Endodermal cell (in vitro differentiated cells): ENCODE measurements around the gene ADK. TPM values are rescaled to one million over a fixed set of nuclear protein-coding genes. Genes with fewer than 3 reads are reported as not detected.

Experiments used
- DNase-seq: peaks from one replicate; pipeline ENCODE4 v3.0.0-alpha.2; 2017
- H3K27ac ChIP-seq: 2 replicates; pipeline ENCODE4 v1.5.1; 2013; ENCODE audit warnings: mild to moderate bottlenecking, low read depth, low read length, moderate library complexity
- H3K27me3 ChIP-seq: 2 replicates; pipeline ENCODE4 v1.6.1; 2013; ENCODE audit warnings: mild to moderate bottlenecking, low read length, moderate library complexity; ENCODE audit not compliant: insufficient read depth, control insufficient read depth, poor library complexity, severe bottlenecking
- H3K36me3 ChIP-seq: 2 replicates; pipeline ENCODE4 v1.7.0; 2013; ENCODE audit warnings: mild to moderate bottlenecking, low read length, moderate library complexity; ENCODE audit not compliant: control insufficient read depth, insufficient read depth
- H3K4me1 ChIP-seq: one replicate; pipeline ENCODE4 v1.7.0; 2013; ENCODE audit warnings: low read length; ENCODE audit not compliant: control insufficient read depth, insufficient read depth
- H3K4me3 ChIP-seq: 2 replicates; pipeline ENCODE4 v1.5.1; 2013; ENCODE audit warnings: mild to moderate bottlenecking, low read length, moderate library complexity
- H3K9ac ChIP-seq: 2 replicates; pipeline ENCODE4 v1.6.1; 2013; ENCODE audit warnings: mild to moderate bottlenecking, low read length, moderate library complexity; ENCODE audit not compliant: poor library complexity, severe bottlenecking; ENCODE audit errors: extremely low read depth
- H3K9me3 ChIP-seq: 2 replicates; pipeline ENCODE4 v1.6.1; 2013; ENCODE audit warnings: mild to moderate bottlenecking, low read length, moderate library complexity; ENCODE audit not compliant: control insufficient read depth
- H3K27ac Mint-ChIP-seq: 2 replicates; pipeline ENCODE4 v1.8.0; 2020; ENCODE audit warnings: mixed read lengths
- H3K27me3 Mint-ChIP-seq: 2 replicates; pipeline ENCODE4 v1.8.0; 2021; ENCODE audit warnings: mild to moderate bottlenecking, mixed read lengths; ENCODE audit not compliant: insufficient read depth
- H3K36me3 Mint-ChIP-seq: 2 replicates; pipeline ENCODE4 v1.8.0; 2020; ENCODE audit warnings: low read depth, mixed read lengths
- H3K4me1 Mint-ChIP-seq: 2 replicates; pipeline ENCODE4 v1.8.0; 2020; ENCODE audit warnings: mixed read lengths
- H3K4me3 Mint-ChIP-seq: 2 replicates; pipeline ENCODE4 v1.8.0; 2020; ENCODE audit warnings: mild to moderate bottlenecking, moderate library complexity, mixed read lengths
- H3K9me3 Mint-ChIP-seq: 2 replicates; pipeline ENCODE4 v1.8.0; 2020; ENCODE audit warnings: mild to moderate bottlenecking, mixed read lengths
- WGBS, 2 experiments: methylation state at CpG; one replicate each; pipeline versions ENCODE4 v1.1.5 to v1.1.7; 2013; ENCODE audit warnings: missing lambda C conversion rate in 2 of 2, mixed read lengths in 1 of 2; ENCODE audit not compliant: insufficient coverage in 1 of 2, insufficient read length in 1 of 2; 5-methylcytosine and 5-hydroxymethylcytosine counted together
- total RNA-seq, 2 donors: library from RNA; stranded (reverse); fragmentation: NEBNext Ultra II Directional in 1 of 2; extraction: Animal tissue kit (Norgen Biotek cat#: 25700) in 1 of 2; gene quantifications; 2 replicates in 1 of 2; 3 replicates in 1 of 2; pipeline ENCODE4 v1.2.1, GENCODE V29; 2021
- TF ChIP-seq, protein P1 (sequence below): fragments of 200-600 bp; sonication (generic); conservative IDR thresholded peaks from 2 replicates; pipeline ENCODE4 v1.5.0; 2021; ENCODE audit warnings: antibody characterized with exemption, mild to moderate bottlenecking

Gene ADK
- total RNA-seq, 2 donors from 2014 or later, result 23.6 to 36.7 TPM

DNA sequence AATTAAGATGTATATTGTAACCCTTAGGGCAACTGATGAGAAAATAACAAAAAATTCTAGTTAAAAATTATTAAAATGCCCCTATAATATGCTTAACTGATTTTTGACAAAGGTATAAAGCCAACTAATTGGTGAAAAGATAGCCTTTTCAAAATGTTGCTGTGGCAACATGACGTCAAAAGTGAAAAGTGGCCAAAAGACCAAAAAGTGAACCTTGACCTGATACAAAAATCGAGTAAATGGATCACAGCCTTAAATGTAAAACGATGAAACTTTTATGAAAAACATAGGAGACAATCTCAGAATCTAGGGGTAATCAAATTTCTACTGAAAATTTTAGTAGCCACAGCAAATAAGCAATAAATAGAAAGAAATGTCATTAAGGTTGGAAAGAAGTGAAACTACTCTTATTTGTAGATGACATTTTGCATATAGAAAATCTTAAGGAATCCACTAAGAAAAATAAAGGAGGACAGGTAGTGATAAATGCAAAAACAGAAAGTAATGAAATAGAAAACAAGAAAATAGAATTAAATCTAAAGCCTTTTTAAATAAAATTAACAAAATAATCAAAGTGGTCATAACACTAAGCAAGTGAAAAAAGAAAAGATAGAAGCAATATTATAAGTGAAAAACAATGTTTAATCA, 285.6 kb downstream of the ADK start:
- H3K4me3 Mint-ChIP-seq, result no peak overlapping the region
- H3K27ac Mint-ChIP-seq, result no peak overlapping the region
- Histone ChIP-seq H3K4me3 (no peak overlapping the region), H3K36me3 (no peaks in the 10 kb centered on the region), H3K4me1 (peaks cover 15% of the 10 kb centered on the region), H3K27ac (no peak overlapping the region), H3K9me3 (no peaks in the 10 kb centered on the region), H3K27me3 (no peaks in the 10 kb centered on the region), H3K9ac (no peak overlapping the region)
- no peaks in the 10 kb centered on the region for H3K27me3 Mint-ChIP-seq
- peaks cover 26% of the 10 kb centered on the region for H3K4me1 Mint-ChIP-seq
- no peaks in the 10 kb centered on the region for H3K9me3 Mint-ChIP-seq
- TF ChIP-seq, protein P1, sequence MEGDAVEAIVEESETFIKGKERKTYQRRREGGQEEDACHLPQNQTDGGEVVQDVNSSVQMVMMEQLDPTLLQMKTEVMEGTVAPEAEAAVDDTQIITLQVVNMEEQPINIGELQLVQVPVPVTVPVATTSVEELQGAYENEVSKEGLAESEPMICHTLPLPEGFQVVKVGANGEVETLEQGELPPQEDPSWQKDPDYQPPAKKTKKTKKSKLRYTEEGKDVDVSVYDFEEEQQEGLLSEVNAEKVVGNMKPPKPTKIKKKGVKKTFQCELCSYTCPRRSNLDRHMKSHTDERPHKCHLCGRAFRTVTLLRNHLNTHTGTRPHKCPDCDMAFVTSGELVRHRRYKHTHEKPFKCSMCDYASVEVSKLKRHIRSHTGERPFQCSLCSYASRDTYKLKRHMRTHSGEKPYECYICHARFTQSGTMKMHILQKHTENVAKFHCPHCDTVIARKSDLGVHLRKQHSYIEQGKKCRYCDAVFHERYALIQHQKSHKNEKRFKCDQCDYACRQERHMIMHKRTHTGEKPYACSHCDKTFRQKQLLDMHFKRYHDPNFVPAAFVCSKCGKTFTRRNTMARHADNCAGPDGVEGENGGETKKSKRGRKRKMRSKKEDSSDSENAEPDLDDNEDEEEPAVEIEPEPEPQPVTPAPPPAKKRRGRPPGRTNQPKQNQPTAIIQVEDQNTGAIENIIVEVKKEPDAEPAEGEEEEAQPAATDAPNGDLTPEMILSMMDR, result no peak
- H3K36me3 Mint-ChIP-seq, result peaks cover 1% of the 10 kb centered on the region
- WGBS, 2 experiments, result 89 to 91% methylated on average over 3 of the region's 3 CpGs
- no peak for DNase-seq

DNA sequence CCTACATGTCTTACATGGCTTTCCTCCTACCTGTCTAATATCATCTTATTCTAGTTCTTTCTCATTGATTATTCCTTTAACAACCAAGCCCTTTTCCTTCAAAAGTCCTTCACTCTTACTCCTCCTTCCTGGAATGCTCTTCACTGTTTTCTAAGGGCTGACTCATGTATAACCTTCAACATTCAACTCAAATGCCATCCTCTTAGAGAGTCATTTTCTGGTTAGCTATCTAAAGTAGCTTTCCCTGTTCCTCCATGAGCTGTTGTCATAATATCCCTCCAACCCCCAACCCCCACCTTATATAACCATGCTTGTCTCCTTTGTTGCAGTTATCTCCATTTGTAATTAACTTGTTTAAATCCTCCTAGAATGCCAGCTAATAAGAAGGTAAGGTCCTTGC, 286.8 kb downstream of the ADK start:
- no peaks in the 10 kb centered on the region for H3K9me3 ChIP-seq
- no peak overlapping the region for H3K27ac ChIP-seq
- H3K4me1 Mint-ChIP-seq, result peaks cover 25% of the 10 kb centered on the region
- DNase-seq, result no peak
- no peaks in the 10 kb centered on the region for H3K36me3 ChIP-seq
- TF ChIP-seq, protein P1, result no peak
- H3K4me3 ChIP-seq, result no peak overlapping the region
- H3K9me3 Mint-ChIP-seq, result no peaks in the 10 kb centered on the region
- peaks cover 15% of the 10 kb centered on the region for H3K4me1 ChIP-seq
- no peak overlapping the region for H3K4me3 Mint-ChIP-seq
- no peaks in the 10 kb centered on the region for H3K36me3 Mint-ChIP-seq
- H3K9ac ChIP-seq, result no peak overlapping the region
- no peaks in the 10 kb centered on the region for H3K27me3 ChIP-seq
- H3K27ac Mint-ChIP-seq, result peak overlapping the region; percentile 0
- H3K27me3 Mint-ChIP-seq, result no peaks in the 10 kb centered on the region

DNA sequence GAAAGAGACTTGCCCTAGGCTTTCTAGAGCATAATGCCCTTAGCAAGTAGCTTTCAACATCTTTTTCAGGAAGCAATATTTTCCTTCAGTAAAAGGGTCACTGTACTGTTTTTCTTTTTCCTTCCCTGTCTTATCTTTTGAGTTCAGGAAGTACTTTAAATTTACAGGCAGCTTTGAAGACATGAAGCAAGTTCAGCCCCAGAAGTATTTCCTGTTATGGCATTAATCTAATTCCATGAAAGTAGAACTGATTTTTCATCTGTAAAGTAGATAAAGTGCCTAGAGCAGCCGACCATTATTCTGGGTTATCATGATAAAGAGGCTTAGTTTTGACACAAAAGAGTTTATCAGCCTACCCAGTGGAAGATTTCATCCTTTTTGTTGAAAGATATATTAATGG, 288.2 kb downstream of the ADK start:
- TF ChIP-seq, protein P1, result no peak
- Histone ChIP-seq H3K9me3 (no peaks in the 10 kb centered on the region), H3K36me3 (no peaks in the 10 kb centered on the region), H3K4me1 (peaks cover 15% of the 10 kb centered on the region), H3K9ac (no peak overlapping the region), H3K4me3 (no peak overlapping the region), H3K27me3 (no peaks in the 10 kb centered on the region), H3K27ac (no peak overlapping the region)
- H3K36me3 Mint-ChIP-seq, result no peaks in the 10 kb centered on the region
- no peak for DNase-seq
- H3K9me3 Mint-ChIP-seq, result no peaks in the 10 kb centered on the region
- H3K4me3 Mint-ChIP-seq, result no peak overlapping the region
- H3K27me3 Mint-ChIP-seq, result no peaks in the 10 kb centered on the region
- H3K27ac Mint-ChIP-seq, result no peak overlapping the region
- peaks cover 19% of the 10 kb centered on the region for H3K4me1 Mint-ChIP-seq
- WGBS, 2 experiments, result 71% methylated on average over 1 of the region's 1 CpG; no CpG with 5 or more reads in 1 of the 2 experiments
